CD4-positive, alpha-beta memory T cell (primary cell): ENCODE data around the gene GCK. TPM values are rescaled to one million over a fixed set of nuclear protein-coding genes. Genes with fewer than 3 reads are reported as not detected.

ENCODE experiments used
- CTCF ChIA-PET: fragments of 350-600 bp; sonication (Branson Sonifier 250); formaldehyde crosslinking; loops from one replicate; lab custom pipeline; 2021; ENCODE audit warnings: inconsistent platforms; ENCODE audit not compliant: partially characterized antibody; lab: Charles Lee
- POLR2A ChIA-PET: fragments of 350-600 bp; sonication (Branson Sonifier 250); formaldehyde crosslinking; loops from one replicate; lab custom pipeline; 2021; ENCODE audit not compliant: partially characterized antibody; lab: Charles Lee
- DNase-seq, 5 donors: peaks; one replicate each; pipeline versions ENCODE4 v3.0.0 to v3.0.0-alpha.2; 2020 to 2022; ENCODE audit warnings: mixed read lengths in 1 of 5
- H3K27ac ChIP-seq: one replicate; pipeline ENCODE4 v1.7.0; 2013; ENCODE audit warnings: low read depth, low read length
- H3K27me3 ChIP-seq: 2 replicates; pipeline ENCODE4 v1.7.0; 2013; ENCODE audit warnings: mild to moderate bottlenecking, low read length, moderate library complexity; ENCODE audit not compliant: insufficient read depth
- H3K36me3 ChIP-seq: 2 replicates; pipeline ENCODE4 v1.7.0; 2013; ENCODE audit warnings: mild to moderate bottlenecking, low read length, moderate library complexity; ENCODE audit not compliant: insufficient read depth
- H3K4me1 ChIP-seq: 2 replicates; pipeline ENCODE4 v1.7.0; 2013; ENCODE audit warnings: mild to moderate bottlenecking, low read length, moderate library complexity; ENCODE audit not compliant: insufficient read depth
- H3K4me3 ChIP-seq, 2 donors: one replicate each; pipeline ENCODE4 v1.7.0; 2013; ENCODE audit warnings: low read length in 2 of 2, mild to moderate bottlenecking in 1 of 2
- H3K9me3 ChIP-seq, 2 donors: one replicate each; pipeline ENCODE4 v1.7.0; 2013; ENCODE audit warnings: low read length in 2 of 2, control low read depth in 1 of 2; ENCODE audit not compliant: control insufficient read depth in 1 of 2
- H3K27ac Mint-ChIP-seq, 7 donors: one replicate each; pipeline ENCODE4 v1.8.0; 2020 to 2021; ENCODE audit warnings: mixed read lengths in 7 of 7, mild to moderate bottlenecking in 6 of 7, inconsistent platforms in 3 of 7, moderate library complexity in 3 of 7
- H3K27me3 Mint-ChIP-seq, 2 donors: one replicate each; pipeline ENCODE4 v1.8.0; 2020 to 2021; ENCODE audit warnings: mixed read lengths in 2 of 2
- H3K36me3 Mint-ChIP-seq, 2 donors: one replicate each; pipeline ENCODE4 v1.8.0; 2020 to 2021; ENCODE audit warnings: mixed read lengths in 2 of 2, inconsistent platforms in 1 of 2, mild to moderate bottlenecking in 1 of 2
- H3K4me1 Mint-ChIP-seq, 4 donors: one replicate each; pipeline ENCODE4 v1.8.0; 2020 to 2021; ENCODE audit warnings: mixed read lengths in 4 of 4, mild to moderate bottlenecking in 1 of 4
- H3K4me3 Mint-ChIP-seq, 8 donors: one replicate each; pipeline ENCODE4 v1.8.0; 2020 to 2021; ENCODE audit warnings: mixed read lengths in 8 of 8, mild to moderate bottlenecking in 7 of 8, moderate library complexity in 6 of 8, inconsistent platforms in 3 of 8
- H3K9me3 Mint-ChIP-seq, 8 donors: one replicate each; pipeline ENCODE4 v1.8.0; 2020 to 2021; ENCODE audit warnings: mixed read lengths in 8 of 8, mild to moderate bottlenecking in 5 of 8, inconsistent platforms in 3 of 8, moderate library complexity in 1 of 8
- intact Hi-C: fragments of 100-400 bp; cut with micrococcal nuclease; formaldehyde crosslinking; loops from one replicate; pipeline ENCODE4 v1.15.1; 2023
- polyA plus RNA-seq, 2 donors: library from polyadenylated mRNA; unstranded; fragments of 300-500 nt; fragmentation: Illumina TruSeq; gene quantifications; one replicate each; pipeline ENCODE4 v1.2.3, GENCODE V29; 2021
- total RNA-seq, 2 experiments: library from RNA; stranded (reverse); gene quantifications; one replicate each; pipeline ENCODE4 v1.2.3, GENCODE V29; 2021

The GCK gene
- total and polyA plus RNA-seq, 4 experiments from 2014 or later: 0.33 to 0.38 TPM; not detected in 2

DNA sequence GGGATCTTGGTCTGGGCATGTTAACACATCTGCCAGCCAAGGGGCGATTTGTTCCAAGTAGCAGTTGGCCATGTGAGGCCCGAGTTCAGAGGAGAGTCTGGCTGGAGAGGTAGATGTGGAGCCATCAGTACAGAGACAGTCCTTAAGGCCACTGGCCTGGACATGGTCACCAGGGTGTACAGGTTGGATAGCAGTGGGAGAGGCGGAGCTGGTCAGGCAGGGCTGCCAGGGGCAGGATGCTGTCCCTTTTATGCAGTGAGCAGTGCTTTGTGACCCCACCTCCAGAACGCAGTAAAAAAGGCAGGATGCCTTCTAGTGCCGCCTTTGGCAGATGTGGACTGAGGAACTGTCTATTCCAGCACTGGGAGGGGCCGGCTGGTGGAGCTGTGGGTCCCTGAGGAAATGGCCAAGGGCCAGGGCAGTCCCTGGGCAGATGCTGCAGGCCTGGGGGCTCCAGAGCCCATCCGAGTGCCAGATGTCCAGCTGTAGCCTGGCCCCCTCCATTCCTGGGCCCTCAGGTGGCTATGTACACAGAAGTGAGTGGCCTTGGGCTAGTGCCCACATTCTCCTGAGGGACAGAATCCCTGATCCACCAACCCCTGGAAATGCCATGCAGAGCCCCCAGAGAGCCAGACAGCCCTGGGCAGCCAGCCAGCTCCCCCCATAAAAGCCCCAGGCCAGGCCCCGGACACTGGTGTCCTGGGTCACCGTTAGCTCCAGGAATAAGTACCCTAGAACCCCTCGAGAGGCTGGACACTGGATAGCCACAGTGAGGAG, 31.0 kb downstream of the GCK start:
- Histone ChIP-seq H3K4me3 (no peak overlapping the region), H3K9me3 (no peaks in the 10 kb centered on the region), H3K27ac (no peak overlapping the region), H3K36me3 (no peaks in the 10 kb centered on the region), H3K4me1 (no peaks in the 10 kb centered on the region), H3K27me3 (no peaks in the 10 kb centered on the region)
- H3K9me3 Mint-ChIP-seq: no peaks in the 10 kb centered on the region
- DNase-seq: no peak
- no peaks in the 10 kb centered on the region for H3K4me1 Mint-ChIP-seq
- ChIA-PET POLR2A (no interaction called here), CTCF (no interaction called here)
- H3K4me3 Mint-ChIP-seq: no peak overlapping the region
- no peaks in the 10 kb centered on the region for H3K36me3 Mint-ChIP-seq
- peaks cover 1 to 6% of the 10 kb centered on the region in 2 donors for H3K27me3 Mint-ChIP-seq
- H3K27ac Mint-ChIP-seq: no peak overlapping the region
- intact Hi-C loops: no loop called here

DNA sequence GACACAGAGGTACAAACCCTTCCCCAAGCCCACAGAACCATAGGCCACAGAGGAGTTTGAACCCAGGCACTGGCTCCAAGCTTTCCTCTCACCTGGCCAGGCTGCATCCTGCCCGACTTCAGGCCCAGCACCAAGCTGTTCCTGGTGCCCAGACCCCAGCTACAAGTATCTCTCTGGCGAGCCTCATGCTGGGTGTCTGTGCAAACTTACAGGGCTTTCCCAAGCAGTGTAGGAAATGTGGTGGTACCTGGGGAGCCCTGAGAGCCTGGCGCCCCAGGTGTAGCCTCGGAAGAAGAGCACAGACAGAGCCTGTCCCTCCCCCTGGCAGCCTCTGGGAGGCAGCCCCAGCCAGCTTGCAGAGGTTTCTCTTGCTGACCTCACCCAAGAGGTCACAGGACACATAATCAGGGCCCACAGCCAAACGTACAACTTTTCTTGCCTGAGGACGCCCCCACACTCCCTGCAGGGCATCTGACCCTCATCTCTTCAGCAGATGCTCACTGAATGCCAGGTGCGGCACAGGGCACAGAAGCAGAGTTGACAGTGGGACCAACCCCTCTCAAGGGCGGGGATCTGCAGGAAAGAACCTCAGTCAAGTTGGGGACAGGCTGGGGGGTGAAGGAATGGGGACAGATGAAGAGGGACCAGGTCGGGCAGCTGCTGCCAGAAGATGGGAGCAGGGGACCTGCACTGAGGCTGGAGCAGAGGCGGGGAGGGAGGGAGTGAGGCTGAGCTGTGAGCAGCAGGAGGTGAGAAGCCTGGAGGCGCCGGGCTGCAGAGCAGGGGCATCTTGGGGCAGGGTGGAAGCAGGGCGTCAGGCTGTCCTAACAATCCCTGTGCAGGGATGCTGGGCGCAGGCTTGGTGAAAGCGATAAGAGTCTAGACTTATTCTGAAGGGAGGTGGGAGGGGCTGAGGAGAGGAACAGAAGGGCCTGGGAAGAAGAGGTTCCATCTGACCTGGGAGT, 31.8 kb downstream of the GCK start:
- no peak for DNase-seq
- Histone ChIP-seq H3K9me3 (no peaks in the 10 kb centered on the region), H3K27ac (no peak overlapping the region), H3K4me1 (no peaks in the 10 kb centered on the region), H3K27me3 (no peaks in the 10 kb centered on the region), H3K4me3 (no peak overlapping the region), H3K36me3 (no peaks in the 10 kb centered on the region)
- POLR2A ChIA-PET: no interaction called here
- Mint-ChIP-seq H3K4me3 (no peak overlapping the region), H3K27ac (no peak overlapping the region), H3K4me1 (no peaks in the 10 kb centered on the region), H3K36me3 (no peaks in the 10 kb centered on the region), H3K9me3 (no peaks in the 10 kb centered on the region), H3K27me3 (peaks cover 1 to 4% of the 10 kb centered on the region in 2 donors)
- CTCF ChIA-PET: no interaction called here
- intact Hi-C loops: no loop called here

DNA sequence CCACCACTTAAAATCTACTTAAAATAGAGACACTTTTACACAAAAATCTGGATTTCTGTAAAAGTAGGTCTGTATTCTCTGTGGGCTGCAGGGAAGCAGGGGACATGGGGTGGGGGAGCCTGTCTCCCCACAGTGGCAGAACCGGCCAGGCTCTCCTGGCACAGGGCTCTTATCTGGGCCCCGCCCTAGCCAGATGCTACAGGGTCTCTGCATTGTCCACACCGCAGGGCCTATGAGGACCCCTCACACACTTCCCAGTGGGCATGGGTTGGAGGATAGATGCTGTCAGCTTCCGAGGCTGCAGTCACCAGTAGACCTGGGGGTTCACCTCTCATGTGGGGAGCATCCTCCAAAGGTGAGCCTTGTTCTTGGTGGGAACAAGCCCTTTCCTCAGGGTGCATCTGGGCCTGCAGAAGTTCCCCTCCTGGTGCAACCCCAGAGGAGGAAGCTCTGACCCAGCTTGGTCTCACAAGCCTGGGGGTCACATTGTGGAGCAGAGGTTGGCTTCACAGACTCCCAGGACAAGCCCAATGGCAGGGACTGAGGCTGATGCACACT, 32.7 kb downstream of the GCK start:
- Mint-ChIP-seq H3K27me3 (peaks cover 1% of the 10 kb centered on the region in 2 donors), H3K4me1 (no peaks in the 10 kb centered on the region), H3K4me3 (no peak overlapping the region), H3K36me3 (no peaks in the 10 kb centered on the region), H3K9me3 (no peaks in the 10 kb centered on the region), H3K27ac (no peak overlapping the region)
- H3K27me3 ChIP-seq: no peaks in the 10 kb centered on the region
- CTCF ChIA-PET: no interaction called here
- H3K36me3 ChIP-seq: no peaks in the 10 kb centered on the region
- no peaks in the 10 kb centered on the region for H3K4me1 ChIP-seq
- DNase-seq: no peak
- intact Hi-C loops: no loop called here
- no peaks in the 10 kb centered on the region for H3K9me3 ChIP-seq
- POLR2A ChIA-PET: no interaction called here
- no peak overlapping the region for H3K27ac ChIP-seq
- H3K4me3 ChIP-seq: no peak overlapping the region

DNA sequence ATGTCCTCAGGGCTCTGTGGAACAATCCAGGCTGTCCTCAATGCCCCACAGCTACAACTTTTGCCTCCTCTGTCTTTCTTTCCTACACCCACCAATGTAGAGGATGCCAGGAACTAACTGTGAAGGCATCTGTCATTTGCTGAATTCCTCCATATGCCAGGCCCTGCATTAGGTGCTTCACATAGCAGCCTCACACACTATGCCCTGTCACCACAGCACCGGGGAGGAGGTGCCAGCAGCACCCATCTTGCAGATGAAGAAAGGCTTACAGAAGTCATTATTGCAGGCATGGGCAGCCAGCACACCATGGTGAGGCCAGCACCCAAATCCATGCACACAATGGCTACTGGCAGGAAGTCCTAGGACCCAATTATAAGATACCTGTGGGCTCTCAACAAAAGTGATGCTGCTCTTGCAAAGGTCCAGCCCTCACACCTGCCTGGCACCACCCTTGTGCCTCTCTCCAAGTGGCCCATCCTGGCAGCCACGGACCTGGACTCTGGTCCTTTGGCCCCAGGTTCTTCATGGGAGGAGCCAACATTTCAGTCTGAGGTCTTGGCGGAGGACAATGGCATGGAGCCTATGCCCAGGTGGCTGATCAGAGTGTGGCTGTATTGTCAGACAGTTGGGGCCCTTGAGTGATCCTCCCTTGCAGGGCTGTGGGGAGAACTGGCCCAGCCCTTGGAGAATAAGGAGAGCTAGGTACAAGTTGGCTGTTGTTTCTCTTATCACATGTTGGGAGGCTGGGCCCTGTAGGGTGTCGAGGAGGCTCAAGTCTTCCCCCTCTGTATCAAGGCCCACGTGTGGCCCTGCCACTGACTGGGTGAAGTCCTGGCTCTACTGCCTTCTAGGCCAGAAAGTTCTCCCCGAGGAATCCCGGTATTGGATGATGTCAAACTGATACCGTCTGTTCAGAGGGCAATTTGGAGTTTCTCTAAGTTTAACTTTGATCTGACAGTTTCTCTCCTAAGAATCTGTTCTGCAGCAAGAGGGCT, 33.8 kb downstream of the GCK start:
- Histone ChIP-seq H3K4me3 (no peak overlapping the region), H3K4me1 (no peaks in the 10 kb centered on the region), H3K27me3 (no peaks in the 10 kb centered on the region), H3K9me3 (no peaks in the 10 kb centered on the region), H3K36me3 (no peaks in the 10 kb centered on the region), H3K27ac (no peak overlapping the region)
- intact Hi-C loops: no loop called here
- CTCF ChIA-PET: no interaction called here
- DNase-seq: no peak
- Mint-ChIP-seq H3K36me3 (no peaks in the 10 kb centered on the region), H3K27me3 (peaks cover 1% of the 10 kb centered on the region in 2 donors), H3K4me1 (no peaks in the 10 kb centered on the region), H3K9me3 (no peaks in the 10 kb centered on the region), H3K27ac (peak overlapping the region in 1 of 7 donors; percentile 35), H3K4me3 (no peak overlapping the region)
- POLR2A ChIA-PET: no interaction called here

DNA sequence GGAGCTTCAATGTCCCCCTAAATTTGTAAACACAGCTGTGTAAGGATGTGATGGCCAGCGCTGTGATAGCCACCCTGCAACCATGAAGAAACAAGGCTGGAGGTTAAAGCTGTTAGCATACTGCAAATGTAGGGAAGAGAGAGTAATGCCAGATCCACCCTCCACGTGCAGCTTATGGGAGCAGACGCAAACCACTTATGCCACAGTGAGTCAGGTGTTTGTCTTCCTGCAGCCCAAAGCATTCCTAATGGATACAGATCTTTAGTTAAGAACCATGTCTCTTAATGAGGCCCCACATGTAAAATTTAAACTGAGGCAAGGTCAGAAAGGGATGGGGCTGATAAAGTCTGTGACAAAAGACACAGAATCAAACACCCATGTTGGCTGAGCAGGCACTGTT, 34.5 kb downstream of the GCK start:
- Mint-ChIP-seq H3K27ac (no peak overlapping the region), H3K36me3 (no peaks in the 10 kb centered on the region), H3K9me3 (no peaks in the 10 kb centered on the region), H3K4me1 (no peaks in the 10 kb centered on the region), H3K27me3 (peaks cover 1% of the 10 kb centered on the region in 2 donors), H3K4me3 (no peak overlapping the region)
- POLR2A ChIA-PET: no interaction called here
- Histone ChIP-seq H3K36me3 (no peaks in the 10 kb centered on the region), H3K4me1 (no peaks in the 10 kb centered on the region), H3K9me3 (no peaks in the 10 kb centered on the region), H3K27me3 (no peaks in the 10 kb centered on the region), H3K4me3 (no peak overlapping the region), H3K27ac (no peak overlapping the region)
- intact Hi-C loops: no loop called here
- DNase-seq: no peak
- CTCF ChIA-PET: no interaction called here

DNA sequence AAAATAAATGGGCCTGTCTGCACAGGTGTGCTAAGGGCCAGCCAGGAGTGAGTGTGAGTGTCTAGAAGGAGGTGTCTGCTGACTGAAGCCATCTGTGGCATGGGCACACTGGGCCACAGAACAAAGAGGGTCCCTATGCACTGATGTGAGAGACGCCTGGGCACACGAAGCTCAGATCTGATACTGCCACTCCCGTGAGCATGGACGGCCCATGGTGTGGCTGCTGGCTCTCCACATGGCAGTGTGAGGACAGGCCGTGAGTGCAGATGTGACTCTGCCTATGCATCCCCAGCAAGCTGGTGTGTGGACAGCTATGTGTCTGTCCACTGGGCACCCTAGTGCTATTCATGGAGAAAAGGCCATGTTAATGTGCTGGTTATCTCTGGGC, 35.3 kb downstream of the GCK start:
- peaks cover 0 to 1% of the 10 kb centered on the region in 2 donors for H3K27me3 Mint-ChIP-seq
- Histone ChIP-seq H3K27me3 (no peaks in the 10 kb centered on the region), H3K4me3 (no peak overlapping the region), H3K9me3 (no peaks in the 10 kb centered on the region), H3K36me3 (no peaks in the 10 kb centered on the region), H3K4me1 (no peaks in the 10 kb centered on the region), H3K27ac (no peak overlapping the region)
- CTCF ChIA-PET: no interaction called here
- no peaks in the 10 kb centered on the region for H3K9me3 Mint-ChIP-seq
- intact Hi-C loops: no loop called here
- DNase-seq: no peak
- peak overlapping the region in 1 of 7 donors; percentile 7 for H3K27ac Mint-ChIP-seq
- H3K4me3 Mint-ChIP-seq: no peak overlapping the region
- POLR2A ChIA-PET: no interaction called here
- H3K36me3 Mint-ChIP-seq: no peaks in the 10 kb centered on the region
- no peaks in the 10 kb centered on the region for H3K4me1 Mint-ChIP-seq
